MM.1S (cell line): ENCODE data around the gene OR8K5.

Experiments used
- DNase-seq: peaks from one replicate; pipeline ENCODE4 v3.0.0-alpha.2; 2015
- H2AFZ ChIP-seq: fragments of 300-600 bp; sonication (generic); 2 replicates; pipeline ENCODE4 v1.6.0; 2016; ENCODE audit warnings: antibody characterized with exemption, low read length
- H3F3A ChIP-seq: fragments of 300-600 bp; sonication (generic); 2 replicates; pipeline ENCODE4 v1.6.1; 2016; ENCODE audit warnings: mild to moderate bottlenecking, antibody characterized with exemption, low read length, moderate library complexity, mixed read lengths; ENCODE audit not compliant: insufficient read depth
- H3K27ac ChIP-seq: fragments of 300-600 bp; sonication (generic); 2 replicates; pipeline ENCODE4 v1.5.1; 2016; ENCODE audit warnings: mild to moderate bottlenecking, low read length
- H3K27me3 ChIP-seq: fragments of 300-600 bp; sonication (generic); replicated peaks from 2 replicates; pipeline ENCODE4 v1.6.0; 2016; ENCODE audit warnings: low read length; ENCODE audit not compliant: insufficient read depth
- H3K36me3 ChIP-seq: fragments of 300-600 bp; sonication (generic); replicated peaks from 2 replicates; pipeline ENCODE4 v1.6.1; 2016; ENCODE audit warnings: mild to moderate bottlenecking, low read length, mixed read lengths; ENCODE audit not compliant: insufficient read depth
- H3K4me1 ChIP-seq: fragments of 300-600 bp; sonication (generic); 2 replicates; pipeline ENCODE4 v1.6.1; 2016; ENCODE audit warnings: low read length, mixed read lengths
- H3K4me2 ChIP-seq: fragments of 300-600 bp; sonication (generic); 2 replicates; pipeline ENCODE4 v1.6.0; 2016; ENCODE audit warnings: low read depth, low read length
- H3K4me3 ChIP-seq: fragments of 300-600 bp; sonication (generic); 2 replicates; pipeline ENCODE4 v1.5.1; 2016; ENCODE audit warnings: low read length, mixed read lengths
- H3K79me2 ChIP-seq: fragments of 300-600 bp; sonication (generic); 2 replicates; pipeline ENCODE4 v1.6.1; 2016; ENCODE audit warnings: mixed run types, low read length, mixed read lengths
- H3K9ac ChIP-seq: fragments of 300-600 bp; sonication (generic); 2 replicates; pipeline ENCODE4 v1.6.1; 2016; ENCODE audit warnings: low read length, mixed read lengths
- H3K9me2 ChIP-seq: fragments of 300-600 bp; sonication (generic); replicated peaks from 2 replicates; pipeline ENCODE4 v1.6.1; 2016; ENCODE audit warnings: mild to moderate bottlenecking, low read length, mixed read lengths; ENCODE audit not compliant: insufficient read depth
- H3K9me3 ChIP-seq: fragments of 300-600 bp; sonication (generic); replicated peaks from 2 replicates; pipeline ENCODE4 v1.6.1; 2016; ENCODE audit warnings: mild to moderate bottlenecking, low read length, mixed read lengths; ENCODE audit not compliant: insufficient read depth
- H4K20me1 ChIP-seq: fragments of 300-600 bp; sonication (generic); 2 replicates; pipeline ENCODE4 v1.6.1; 2016; ENCODE audit warnings: mild to moderate bottlenecking, low read length, moderate library complexity, mixed read lengths; ENCODE audit not compliant: insufficient read depth
- EZH2 ChIP-seq: fragments of 300-600 bp; sonication (generic); optimal IDR thresholded peaks from 2 replicates; pipeline ENCODE3; 2017; ENCODE audit warnings: low read depth, mild to moderate bottlenecking, antibody characterized with exemption, low read length, mixed read lengths
- EZH2phosphoT487 ChIP-seq: fragments of 300-600 bp; sonication (generic); IDR thresholded peaks from 2 replicates; pipeline ENCODE4 v1.6.1; 2018; ENCODE audit warnings: antibody characterized with exemption, low read length
- TF ChIP-seq, protein P1 (sequence below): fragments of 300-600 bp; sonication (generic); IDR thresholded peaks from 2 replicates; pipeline ENCODE4 v1.5.1; 2016; ENCODE audit warnings: antibody characterized with exemption, low read length, mixed read lengths

The OR8K5 gene, protein sequence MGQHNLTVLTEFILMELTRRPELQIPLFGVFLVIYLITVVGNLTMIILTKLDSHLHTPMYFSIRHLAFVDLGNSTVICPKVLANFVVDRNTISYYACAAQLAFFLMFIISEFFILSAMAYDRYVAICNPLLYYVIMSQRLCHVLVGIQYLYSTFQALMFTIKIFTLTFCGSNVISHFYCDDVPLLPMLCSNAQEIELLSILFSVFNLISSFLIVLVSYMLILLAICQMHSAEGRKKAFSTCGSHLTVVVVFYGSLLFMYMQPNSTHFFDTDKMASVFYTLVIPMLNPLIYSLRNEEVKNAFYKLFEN

DNA sequence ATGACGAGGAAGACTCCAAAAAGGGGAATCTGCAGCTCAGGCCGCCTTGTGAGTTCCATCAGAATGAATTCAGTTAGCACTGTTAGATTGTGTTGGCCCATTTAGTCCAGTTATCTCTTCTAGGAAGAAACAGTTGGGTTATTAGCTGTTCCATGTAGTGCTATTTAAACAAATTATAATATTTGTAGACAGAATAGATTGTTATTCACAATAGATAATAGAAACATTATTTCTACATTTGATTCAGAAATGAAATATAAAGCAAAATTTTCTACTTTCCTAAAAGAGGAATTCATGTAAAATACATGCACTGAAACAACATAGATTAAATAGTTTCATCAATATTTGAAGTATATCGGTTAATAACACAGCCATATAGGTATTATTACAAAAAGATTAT, at the start of gene OR8K5:
TSS of gene OR8K5 (minus strand) at position 101 of the 400 bp plus-strand sequence. CDS start at position 101, 0 bp downstream.
- no peaks in the 10 kb centered on the region for H3K9me3 ChIP-seq
- H3K9ac ChIP-seq: no peak within 1 kb of the TSS
- H3K4me1 ChIP-seq: no peaks in the 10 kb centered on the region
- no peaks in the 10 kb centered on the region for H3K27me3 ChIP-seq
- no peak for DNase-seq
- no peak within 1 kb of the TSS for H3K27ac ChIP-seq
- H2AFZ ChIP-seq: no peak within 1 kb of the TSS
- H3K36me3 ChIP-seq: no peaks in the 10 kb centered on the region
- no peaks in the 10 kb centered on the region for H3K9me2 ChIP-seq
- H4K20me1 ChIP-seq: no peaks in the 10 kb centered on the region
- no peak within 1 kb of the TSS for H3K4me2 ChIP-seq
- H3K4me3 ChIP-seq: no peak within 1 kb of the TSS
- TF ChIP-seq, protein P1, sequence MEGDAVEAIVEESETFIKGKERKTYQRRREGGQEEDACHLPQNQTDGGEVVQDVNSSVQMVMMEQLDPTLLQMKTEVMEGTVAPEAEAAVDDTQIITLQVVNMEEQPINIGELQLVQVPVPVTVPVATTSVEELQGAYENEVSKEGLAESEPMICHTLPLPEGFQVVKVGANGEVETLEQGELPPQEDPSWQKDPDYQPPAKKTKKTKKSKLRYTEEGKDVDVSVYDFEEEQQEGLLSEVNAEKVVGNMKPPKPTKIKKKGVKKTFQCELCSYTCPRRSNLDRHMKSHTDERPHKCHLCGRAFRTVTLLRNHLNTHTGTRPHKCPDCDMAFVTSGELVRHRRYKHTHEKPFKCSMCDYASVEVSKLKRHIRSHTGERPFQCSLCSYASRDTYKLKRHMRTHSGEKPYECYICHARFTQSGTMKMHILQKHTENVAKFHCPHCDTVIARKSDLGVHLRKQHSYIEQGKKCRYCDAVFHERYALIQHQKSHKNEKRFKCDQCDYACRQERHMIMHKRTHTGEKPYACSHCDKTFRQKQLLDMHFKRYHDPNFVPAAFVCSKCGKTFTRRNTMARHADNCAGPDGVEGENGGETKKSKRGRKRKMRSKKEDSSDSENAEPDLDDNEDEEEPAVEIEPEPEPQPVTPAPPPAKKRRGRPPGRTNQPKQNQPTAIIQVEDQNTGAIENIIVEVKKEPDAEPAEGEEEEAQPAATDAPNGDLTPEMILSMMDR: no peak
- no peak for TF ChIP-seq EZH2
- no peak for TF ChIP-seq EZH2phosphoT487
- H3K79me2 ChIP-seq: no peaks in the 10 kb centered on the region
- H3F3A ChIP-seq: no peaks in the 10 kb centered on the region

DNA sequence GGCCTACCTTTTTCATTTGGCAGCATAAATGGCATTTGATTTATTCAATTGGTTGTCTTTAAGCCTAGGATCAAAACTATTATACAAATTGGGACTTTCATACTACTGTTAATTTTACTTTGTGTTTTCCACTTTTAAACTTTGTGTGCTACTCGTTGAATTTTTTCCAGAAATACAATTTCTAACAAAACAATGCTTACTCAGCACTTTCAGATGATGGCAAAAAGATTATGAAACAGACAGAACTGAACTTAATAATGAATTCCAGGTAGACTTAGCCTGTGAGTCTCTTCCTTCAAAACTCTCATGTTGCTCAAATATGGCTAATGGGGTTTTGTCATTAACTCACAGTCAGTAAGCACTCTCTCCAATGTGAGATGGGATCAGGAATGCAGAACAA, 47.7 kb upstream of the OR8K5 start:
- H4K20me1 ChIP-seq: no peaks in the 10 kb centered on the region
- no peak overlapping the region for H3K27ac ChIP-seq
- no peak overlapping the region for H2AFZ ChIP-seq
- H3K27me3 ChIP-seq: no peaks in the 10 kb centered on the region
- TF ChIP-seq EZH2: no peak
- TF ChIP-seq, protein P1: no peak
- no peak for TF ChIP-seq EZH2phosphoT487
- no peaks in the 10 kb centered on the region for H3K4me1 ChIP-seq
- no peaks in the 10 kb centered on the region for H3F3A ChIP-seq
- H3K4me3 ChIP-seq: no peak overlapping the region
- H3K4me2 ChIP-seq: no peak overlapping the region
- no peak overlapping the region for H3K9ac ChIP-seq
- DNase-seq: no peak
- no peaks in the 10 kb centered on the region for H3K9me2 ChIP-seq
- no peaks in the 10 kb centered on the region for H3K36me3 ChIP-seq
- H3K79me2 ChIP-seq: no peaks in the 10 kb centered on the region
- H3K9me3 ChIP-seq: no peaks in the 10 kb centered on the region

DNA sequence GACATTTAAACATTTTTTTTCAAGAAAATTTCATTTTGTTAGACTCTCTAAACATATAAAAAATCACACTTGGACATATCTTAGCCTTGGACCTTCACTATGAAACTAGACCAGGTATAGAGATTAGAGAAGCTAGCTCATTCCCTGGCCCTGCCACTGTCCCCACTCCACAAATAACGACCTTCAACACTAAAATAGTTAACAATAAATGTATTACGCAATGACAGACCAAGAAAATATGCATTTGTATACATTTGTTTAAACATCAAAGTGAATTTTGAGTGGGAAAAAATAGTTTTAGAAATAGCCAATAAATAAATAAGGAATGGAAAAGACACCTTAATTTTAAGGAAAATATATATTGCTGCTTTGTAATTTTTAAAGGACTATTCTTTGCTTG, 37.2 kb upstream of the OR8K5 start:
- Histone ChIP-seq H3K4me2 (no peak overlapping the region), H4K20me1 (no peaks in the 10 kb centered on the region)
- no peak for TF ChIP-seq EZH2

DNA sequence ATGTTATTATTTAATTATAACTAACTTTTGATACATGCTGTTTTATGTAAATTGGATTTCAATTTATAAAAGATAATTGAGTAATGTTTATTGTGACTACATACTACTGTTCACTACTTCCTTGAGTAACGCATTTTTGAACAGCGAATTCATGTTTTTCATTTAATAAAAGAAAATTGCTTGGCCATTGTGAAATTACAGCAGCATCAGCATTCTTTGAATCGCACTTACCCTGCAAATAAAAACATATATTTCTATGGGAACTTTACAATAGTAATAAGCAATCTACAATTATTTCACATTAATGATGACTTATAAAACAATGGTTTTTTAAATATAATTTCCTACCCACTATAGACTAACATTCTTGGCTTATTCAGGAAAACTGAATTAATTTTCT, 36.6 kb upstream of the OR8K5 start:
- H3K9me2 ChIP-seq: no peaks in the 10 kb centered on the region
- no peak overlapping the region for H3K9ac ChIP-seq
- no peak overlapping the region for H3K4me3 ChIP-seq
- TF ChIP-seq, protein P1: no peak
- TF ChIP-seq EZH2phosphoT487 (no peak), EZH2 (no peak)
- no peaks in the 10 kb centered on the region for H4K20me1 ChIP-seq
- no peaks in the 10 kb centered on the region for H3K4me1 ChIP-seq
- no peaks in the 10 kb centered on the region for H3K9me3 ChIP-seq
- no peak for DNase-seq
- H3K27ac ChIP-seq: no peak overlapping the region
- no peaks in the 10 kb centered on the region for H3K36me3 ChIP-seq
- no peak overlapping the region for H2AFZ ChIP-seq
- no peak overlapping the region for H3K4me2 ChIP-seq
- no peaks in the 10 kb centered on the region for H3F3A ChIP-seq
- no peaks in the 10 kb centered on the region for H3K79me2 ChIP-seq
- H3K27me3 ChIP-seq: no peaks in the 10 kb centered on the region

More for the DNA sequence above, 37.2 kb upstream of the OR8K5 start:
- Histone ChIP-seq H3K36me3 (no peaks in the 10 kb centered on the region), H3K27ac (no peak overlapping the region), H3F3A (no peaks in the 10 kb centered on the region), H2AFZ (no peak overlapping the region), H3K4me1 (no peaks in the 10 kb centered on the region), H3K9me3 (no peaks in the 10 kb centered on the region), H3K9ac (no peak overlapping the region), H3K79me2 (no peaks in the 10 kb centered on the region), H3K4me3 (no peak overlapping the region), H3K27me3 (no peaks in the 10 kb centered on the region), H3K9me2 (no peaks in the 10 kb centered on the region)
- no peak for DNase-seq
